HG03139 (cell line): ENCODE measurements around the gene DTWD2.
"Not testable (repeated sequence)": the region's sequence is repeated elsewhere in the genome, so short reads cannot be mapped to it uniquely, and the experiment has no call there.

Source experiments
- ATAC-seq: cut with Tn5 transposase; IDR thresholded peaks from one replicate; pipeline ENCODE4 v1.9.1; 2021; ENCODE audit not compliant: unreplicated experiment

The DTWD2 gene

DNA sequence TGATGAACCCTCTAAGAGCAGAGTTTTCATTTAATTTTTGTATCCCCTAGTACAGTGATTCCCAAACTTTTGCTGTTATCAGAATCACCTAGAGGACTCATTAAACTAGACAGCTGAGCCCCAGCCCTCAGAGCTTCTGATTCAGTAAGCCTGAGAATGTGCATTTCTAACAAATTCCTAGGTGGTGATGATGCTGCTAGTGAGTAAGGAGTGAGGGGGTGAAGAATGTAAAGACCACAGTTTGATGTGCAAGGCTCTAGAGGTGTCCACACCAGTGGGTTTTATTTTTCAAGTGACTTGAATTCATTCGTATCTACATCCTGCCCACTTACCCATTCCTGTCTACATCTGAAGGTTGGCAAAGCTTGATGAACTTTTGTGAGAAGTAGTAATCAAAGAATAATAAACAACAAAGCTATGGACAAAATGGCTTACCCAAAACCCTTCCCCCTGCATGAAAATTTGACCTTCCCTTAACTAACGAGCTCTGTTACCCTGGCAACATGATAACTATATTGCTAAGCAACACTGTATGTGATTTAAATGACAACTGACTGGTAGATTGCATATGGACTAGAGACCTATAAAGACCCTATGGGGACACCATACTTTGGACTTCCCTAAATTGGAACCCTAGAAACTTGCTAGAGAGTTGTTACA, 35.2 kb downstream of the DTWD2 start:
- ATAC-seq = no peak

DNA sequence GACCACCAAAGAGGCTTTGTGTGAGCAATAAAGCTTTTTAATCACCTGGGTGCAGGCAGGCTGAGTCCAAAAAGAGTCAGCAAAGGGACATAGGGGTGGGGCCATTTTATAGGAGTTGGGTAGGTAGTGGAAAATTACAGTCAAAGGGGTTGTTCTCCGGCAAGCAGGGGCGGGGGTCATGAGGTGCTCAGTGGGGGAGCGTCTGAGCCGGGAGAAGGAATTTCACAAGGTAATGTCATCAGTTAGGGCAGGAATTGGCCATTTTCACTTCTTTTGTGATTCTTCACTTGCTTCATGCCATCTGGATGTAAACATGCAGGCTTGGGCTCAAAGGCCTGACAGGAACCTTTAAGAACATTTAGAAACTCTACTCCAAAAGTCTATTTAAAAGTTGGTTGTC, 36.0 kb downstream of the DTWD2 start:
- ATAC-seq = not testable (repeated sequence)

GRCh38 chr5:118950354-118950753, 38.0 kb downstream of the DTWD2 start:
- ATAC-seq = not testable (repeated sequence)

DNA sequence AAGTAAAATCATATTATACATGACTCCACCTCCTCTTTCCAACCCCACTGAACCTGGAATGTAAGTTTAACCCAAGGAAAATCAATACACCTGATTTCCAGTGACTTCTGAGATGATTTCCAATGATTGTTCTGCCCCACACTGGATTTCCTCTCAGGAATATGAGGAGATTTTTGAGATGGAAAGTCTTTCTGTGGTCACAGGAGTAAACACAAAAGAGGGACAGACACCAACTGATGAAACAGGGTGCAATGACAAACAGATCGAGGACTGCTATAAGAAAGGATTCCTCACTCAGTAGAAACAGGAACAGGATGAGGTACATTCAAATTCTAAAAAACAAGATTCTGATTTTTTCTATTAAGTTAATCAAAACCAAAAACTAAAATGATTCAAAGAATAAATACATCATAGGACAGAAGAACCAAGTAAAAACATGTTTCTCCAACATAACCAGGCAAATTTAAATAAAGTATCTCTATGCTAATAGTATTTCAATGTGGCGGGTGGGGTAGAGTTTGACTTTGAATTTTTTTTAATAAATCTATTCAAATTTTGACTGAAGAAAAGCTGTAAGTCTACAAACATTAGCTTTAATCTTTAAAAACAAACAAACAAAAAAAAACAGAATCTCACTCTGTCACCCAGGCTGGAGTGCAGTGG, 42.1 kb downstream of the DTWD2 start:
- ATAC-seq = no peak

DNA sequence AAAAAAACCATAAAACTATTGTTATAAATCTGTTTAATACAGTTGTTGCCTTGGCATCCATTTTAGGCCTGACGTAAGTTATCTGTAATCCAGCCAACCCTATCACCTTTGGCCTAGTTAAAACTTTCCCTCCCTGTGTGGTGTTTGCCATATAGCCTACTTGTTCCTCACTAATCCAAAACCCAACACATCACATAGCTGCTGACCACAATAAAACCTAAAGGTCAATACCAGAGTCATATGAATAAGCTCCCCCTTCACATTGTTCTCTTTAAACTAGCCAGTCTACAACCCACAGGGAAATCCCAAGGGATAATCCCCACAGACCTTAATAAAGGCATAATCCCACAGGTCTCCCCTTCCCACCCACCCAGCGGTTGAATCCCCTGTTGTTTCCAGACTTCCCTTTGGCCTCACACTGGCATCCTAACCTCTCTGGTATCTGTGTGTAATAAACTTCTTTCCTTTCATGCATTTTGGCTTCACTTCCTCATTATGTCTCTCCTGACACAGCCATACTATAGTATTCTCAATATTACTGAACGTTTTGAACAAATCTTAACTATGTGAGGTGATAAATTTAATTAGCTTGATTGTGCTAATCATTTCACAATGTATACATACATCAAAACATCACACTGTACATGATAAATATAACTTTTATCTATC, 50.8 kb downstream of the DTWD2 start:
- no peak for ATAC-seq

- ATAC-seq = no peak
Observed at GRCh38 chr5:118933703-118934102, 54.6 kb downstream of the DTWD2 start.

DNA sequence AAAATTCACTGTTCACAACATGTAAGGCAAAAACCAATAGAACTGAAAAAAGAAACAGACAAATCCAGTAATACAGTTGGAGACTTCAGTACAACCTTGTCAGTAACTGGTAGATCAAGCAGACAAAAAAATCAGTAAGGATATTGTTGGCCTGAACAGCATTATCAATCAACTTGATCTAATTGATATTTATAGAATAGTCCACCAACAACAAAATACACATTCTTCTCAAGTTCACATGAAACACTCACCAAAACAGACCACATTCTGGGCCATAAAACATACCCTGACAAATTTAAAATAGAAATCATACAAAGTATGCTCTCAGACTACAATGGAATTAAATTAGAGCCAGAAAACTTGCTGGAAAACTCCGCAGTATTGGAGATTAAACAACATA, 56.8 kb downstream of the DTWD2 start:
- ATAC-seq = no peak

GRCh38 chr5:118924006-118924389, 64.3 kb downstream of the DTWD2 start:
- no peak for ATAC-seq

DNA sequence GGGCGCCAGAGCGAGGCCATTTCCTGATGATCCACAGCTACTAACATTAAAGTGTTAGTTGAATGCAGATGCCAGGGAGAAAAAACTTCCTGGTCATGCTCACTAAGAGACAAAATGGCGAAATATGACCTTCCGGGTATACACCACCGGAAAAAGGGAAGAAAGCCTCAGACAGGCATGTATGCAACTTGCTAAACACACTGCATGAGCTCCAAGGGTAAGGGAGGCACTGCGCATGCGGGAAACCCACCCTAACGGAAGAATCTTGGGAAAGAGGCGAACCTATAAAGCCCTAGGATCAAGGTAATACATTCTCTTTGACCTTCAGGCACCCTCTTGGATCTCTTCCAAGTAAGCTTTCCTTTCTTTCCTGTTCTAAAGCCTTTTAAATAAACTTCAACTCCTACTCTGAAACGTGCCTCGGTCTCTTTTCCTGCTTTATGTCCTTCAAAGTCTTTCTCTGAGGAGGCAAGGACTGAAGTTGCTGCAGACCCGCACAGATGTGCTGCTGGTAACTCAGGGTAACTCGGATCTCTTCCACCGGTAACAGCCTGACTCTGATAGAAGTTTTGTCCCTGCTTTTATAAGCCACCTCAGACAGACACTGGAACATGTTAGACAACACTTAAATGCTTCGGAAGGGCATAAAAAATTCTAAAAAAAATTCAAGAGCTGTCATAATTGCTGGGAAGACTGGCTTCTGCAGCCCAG, 64.9 kb downstream of the DTWD2 start:
- ATAC-seq = no peak

DNA sequence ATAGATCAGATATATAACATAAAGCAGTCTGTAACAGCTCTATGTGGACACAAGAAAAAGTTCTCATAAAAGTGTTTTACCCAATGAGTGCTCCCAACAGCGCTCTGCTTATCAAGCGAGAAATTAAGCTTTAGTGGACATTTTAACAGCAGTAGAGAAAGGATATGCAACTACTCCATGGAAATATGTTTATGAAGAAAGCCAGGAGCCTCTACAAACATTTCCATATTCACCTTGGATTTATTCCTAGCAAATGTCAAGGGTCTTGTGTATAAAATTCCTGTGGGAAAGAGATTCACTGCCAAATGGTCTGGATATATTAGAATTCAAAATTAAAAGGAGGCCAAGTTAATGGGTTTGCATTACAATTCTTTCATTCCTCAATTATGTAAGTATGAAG, 66.5 kb downstream of the DTWD2 start:
- no peak for ATAC-seq

GRCh38 chr5:118919016-118919415, 69.3 kb downstream of the DTWD2 start:
- no peak for ATAC-seq

DNA sequence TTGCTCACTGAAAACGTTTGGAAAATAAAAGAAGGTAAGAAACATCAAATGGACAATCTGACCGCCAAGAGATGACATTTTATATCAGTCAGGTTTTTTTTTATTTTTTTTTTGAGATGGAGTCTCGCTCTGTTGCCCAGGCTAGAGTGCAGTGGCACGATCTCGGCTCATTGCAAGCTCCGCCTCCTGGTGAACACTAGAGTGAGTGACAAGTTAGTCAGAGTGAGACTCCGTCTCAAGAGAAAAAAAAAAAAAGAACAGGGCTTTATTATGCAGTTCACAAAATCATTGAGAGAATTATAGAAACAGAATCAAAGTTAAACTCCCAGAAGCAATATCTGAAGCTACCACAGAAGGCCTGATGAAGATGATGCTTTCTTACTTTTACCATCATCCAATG, 70.1 kb downstream of the DTWD2 start:
- ATAC-seq = no peak

- not testable (repeated sequence) for ATAC-seq
Observed at GRCh38 chr5:118907536-118907935, 80.8 kb downstream of the DTWD2 start.

DNA sequence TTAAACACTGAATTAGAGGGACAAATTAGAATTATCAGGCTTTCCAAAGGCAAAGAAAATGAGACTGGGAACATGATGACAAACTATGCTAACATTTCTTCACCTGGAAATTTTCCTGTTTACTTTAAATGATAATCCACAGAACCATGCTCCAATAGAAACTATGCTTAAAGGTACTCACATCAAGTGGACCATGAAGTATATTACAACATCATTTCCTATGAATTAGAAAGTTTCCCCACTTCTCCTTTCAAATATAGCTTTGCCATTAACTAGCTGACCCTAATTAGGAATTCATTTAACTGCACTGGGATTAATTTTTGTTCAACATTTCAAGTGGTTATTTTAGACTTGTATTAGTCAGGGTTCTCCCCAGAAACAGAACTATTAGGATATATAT, 81.4 kb downstream of the DTWD2 start:
- ATAC-seq = no peak

GRCh38 chr5:118905196-118905595, 83.2 kb downstream of the DTWD2 start:
- no peak for ATAC-seq

- ATAC-seq = no peak
Observed at GRCh38 chr5:118902656-118903438, 85.5 kb downstream of the DTWD2 start.

DNA sequence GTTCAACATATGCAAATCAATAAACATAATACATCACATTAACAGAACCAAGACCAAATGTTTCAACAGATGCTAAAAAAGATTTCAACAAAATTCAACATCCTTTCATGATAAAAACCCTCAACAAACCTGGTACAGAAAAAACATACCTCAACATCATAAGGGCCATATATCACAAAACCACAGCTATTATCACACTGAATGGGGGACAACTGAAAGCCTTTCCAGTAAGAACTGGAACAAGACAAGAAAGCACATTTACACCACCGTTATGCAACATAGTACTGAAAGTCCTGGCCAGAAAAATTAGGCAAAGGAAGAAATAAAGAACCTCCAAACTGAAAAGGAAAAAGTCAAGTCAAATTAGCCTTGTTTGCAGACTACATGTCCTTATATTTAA, 93.6 kb downstream of the DTWD2 start:
- ATAC-seq = no peak

- ATAC-seq = no peak
Observed at GRCh38 chr5:118891252-118891651, 97.1 kb downstream of the DTWD2 start.

GRCh38 chr5:118889165-118889564, 99.2 kb downstream of the DTWD2 start:
- no peak for ATAC-seq

DNA sequence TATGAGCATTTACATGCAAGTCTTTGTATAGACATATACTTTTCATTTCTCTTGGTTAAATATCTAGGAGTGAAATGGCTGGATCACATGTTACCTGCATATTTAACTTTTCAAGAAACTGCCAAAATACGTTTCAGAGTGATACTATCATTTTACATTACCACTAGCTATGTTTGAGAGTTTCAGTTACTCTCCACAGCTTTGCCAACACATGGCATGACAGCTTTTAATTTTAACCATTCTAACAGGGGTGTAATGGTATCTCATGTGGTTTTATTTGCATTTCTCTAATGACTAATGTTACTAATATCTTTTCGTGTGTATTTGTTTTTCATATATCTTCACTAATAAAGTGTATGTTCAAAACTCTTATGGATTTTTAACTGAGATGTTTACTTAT, 99.8 kb downstream of the DTWD2 start:
- ATAC-seq = no peak

DNA sequence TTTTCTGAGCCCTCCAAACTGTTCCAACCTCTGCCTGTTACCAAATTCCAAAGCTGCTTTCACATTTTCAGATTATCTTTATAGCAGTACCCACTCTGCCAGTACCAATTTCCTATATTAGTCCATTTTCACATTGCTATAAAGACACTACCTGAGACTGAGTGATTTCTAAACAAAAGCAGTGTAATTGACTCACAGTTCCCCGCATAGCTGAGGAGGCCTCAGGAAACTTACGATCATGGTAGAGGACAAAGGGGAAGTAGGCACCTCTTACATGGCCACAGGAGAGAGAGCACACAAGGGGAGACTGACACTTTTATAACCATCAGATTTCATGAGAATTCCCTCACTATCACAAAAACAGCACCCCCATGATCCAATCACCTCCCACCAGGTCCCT, 105.0 kb downstream of the DTWD2 start:
- no peak for ATAC-seq
